Loucy (cell line): ENCODE data around the gene LPP.
A peak's percentile ranks its signal among the peaks of the same experiment; 100 is the strongest.

Source experiments
- H2AFZ ChIP-seq: fragments of 200-600 bp; sonication (generic); 2 replicates; pipeline ENCODE4 v1.6.0; 2016; ENCODE audit warnings: antibody characterized with exemption, mild to moderate bottlenecking, low read length, moderate library complexity
- H3F3A ChIP-seq: fragments of 200-600 bp; 2 replicates; pipeline ENCODE4 v1.6.0; 2016; ENCODE audit warnings: antibody characterized with exemption, low read depth, mild to moderate bottlenecking
- H3K27me3 ChIP-seq: fragments of 200-600 bp; sonication (generic); 2 replicates; pipeline ENCODE4 v1.6.1; 2014; ENCODE audit warnings: low read length, mild to moderate bottlenecking; ENCODE audit not compliant: insufficient read depth, poor library complexity, severe bottlenecking
- H3K36me3 ChIP-seq: fragments of 200-600 bp; sonication (generic); 2 replicates; pipeline ENCODE4 v1.6.1; 2016; ENCODE audit warnings: low read length; ENCODE audit not compliant: insufficient read depth
- H3K4me1 ChIP-seq: fragments of 200-600 bp; sonication (generic); 2 replicates; pipeline ENCODE4 v1.5.1; 2014; ENCODE audit warnings: low read length, mild to moderate bottlenecking; ENCODE audit not compliant: insufficient read depth, poor library complexity, severe bottlenecking
- H3K4me2 ChIP-seq: fragments of 200-600 bp; sonication (generic); 2 replicates; pipeline ENCODE4 v1.6.0; 2014; ENCODE audit warnings: antibody characterized with exemption, low read length, low read depth, mild to moderate bottlenecking; ENCODE audit not compliant: poor library complexity, severe bottlenecking
- H3K4me3 ChIP-seq: fragments of 200-600 bp; sonication (generic); 2 replicates; pipeline ENCODE4 v1.5.1; 2014; ENCODE audit warnings: low read length, mild to moderate bottlenecking, mixed read lengths; ENCODE audit not compliant: poor library complexity, severe bottlenecking
- H3K79me2 ChIP-seq: fragments of 200-600 bp; sonication (generic); 2 replicates; pipeline ENCODE4 v1.6.1; 2014; ENCODE audit warnings: low read length; ENCODE audit not compliant: insufficient read depth
- H3K9ac ChIP-seq: fragments of 200-600 bp; sonication (generic); 2 replicates; pipeline ENCODE4 v1.6.0; 2014; ENCODE audit warnings: mild to moderate bottlenecking, low read depth, low read length, moderate library complexity; ENCODE audit not compliant: poor library complexity, severe bottlenecking
- H3K9me2 ChIP-seq: fragments of 200-600 bp; sonication (generic); replicated peaks from 2 replicates; pipeline ENCODE4 v1.6.1; 2016; ENCODE audit warnings: low read depth, low read length, mixed read lengths
- H3K9me3 ChIP-seq: fragments of 200-600 bp; sonication (generic); 2 replicates; pipeline ENCODE4 v1.6.1; 2014; ENCODE audit warnings: mild to moderate bottlenecking, antibody characterized with exemption, low read length, low read depth; ENCODE audit not compliant: insufficient read depth
- H4K20me1 ChIP-seq: fragments of 200-600 bp; sonication (generic); 2 replicates; pipeline ENCODE4 v1.6.0; 2014; ENCODE audit warnings: antibody characterized with exemption, low read length, mild to moderate bottlenecking; ENCODE audit not compliant: insufficient read depth, poor library complexity, severe bottlenecking
- EZH2phosphoT487 ChIP-seq: fragments of 200-600 bp; IDR thresholded peaks from 2 replicates; pipeline ENCODE4 v1.6.1; 2018; ENCODE audit warnings: antibody characterized with exemption, mild to moderate bottlenecking, moderate library complexity, borderline replicate concordance
- TF ChIP-seq, protein P1 (sequence below): fragments of 200-600 bp; sonication (generic); conservative IDR thresholded peaks from 2 replicates; pipeline ENCODE4 v1.5.1; 2014; ENCODE audit warnings: mild to moderate bottlenecking, antibody characterized with exemption, low read length

Gene LPP

DNA sequence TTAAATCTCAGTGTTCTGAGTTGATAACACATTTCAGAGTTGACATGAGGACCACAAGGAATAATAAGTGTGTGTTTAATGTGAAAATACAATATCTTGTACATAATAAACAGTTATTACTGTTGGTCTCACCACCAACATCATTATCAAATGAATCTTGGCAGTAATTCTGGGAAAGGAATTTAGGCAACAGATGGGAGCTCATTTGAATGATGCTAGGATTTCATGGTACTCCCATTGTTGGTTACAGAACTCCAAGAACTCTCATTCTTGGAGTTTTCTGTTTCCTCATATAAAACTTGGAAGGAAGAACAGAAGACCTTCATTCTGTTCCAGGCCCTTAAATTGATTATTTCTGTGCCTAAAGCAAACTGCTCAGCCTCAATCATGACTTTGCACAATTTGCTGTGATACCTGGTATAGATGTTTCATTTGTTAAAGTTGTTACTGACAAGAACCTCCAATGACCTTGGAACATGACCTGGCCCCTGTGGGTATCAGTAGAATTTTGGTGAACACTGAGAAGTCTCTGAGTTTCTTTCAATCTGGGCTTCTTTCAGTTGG, 385.8 kb downstream of the LPP start:
- Histone ChIP-seq H4K20me1 (no peaks in the 10 kb centered on the region), H3K4me3 (no peak overlapping the region), H3K36me3 (no peaks in the 10 kb centered on the region), H3K4me2 (no peak overlapping the region), H3K79me2 (no peaks in the 10 kb centered on the region), H3K27me3 (no peaks in the 10 kb centered on the region), H2AFZ (no peak overlapping the region), H3K9me3 (no peaks in the 10 kb centered on the region), H3K4me1 (peaks cover 7% of the 10 kb centered on the region), H3F3A (no peaks in the 10 kb centered on the region), H3K9me2 (no peaks in the 10 kb centered on the region), H3K9ac (no peak overlapping the region)
- TF ChIP-seq, protein P1, sequence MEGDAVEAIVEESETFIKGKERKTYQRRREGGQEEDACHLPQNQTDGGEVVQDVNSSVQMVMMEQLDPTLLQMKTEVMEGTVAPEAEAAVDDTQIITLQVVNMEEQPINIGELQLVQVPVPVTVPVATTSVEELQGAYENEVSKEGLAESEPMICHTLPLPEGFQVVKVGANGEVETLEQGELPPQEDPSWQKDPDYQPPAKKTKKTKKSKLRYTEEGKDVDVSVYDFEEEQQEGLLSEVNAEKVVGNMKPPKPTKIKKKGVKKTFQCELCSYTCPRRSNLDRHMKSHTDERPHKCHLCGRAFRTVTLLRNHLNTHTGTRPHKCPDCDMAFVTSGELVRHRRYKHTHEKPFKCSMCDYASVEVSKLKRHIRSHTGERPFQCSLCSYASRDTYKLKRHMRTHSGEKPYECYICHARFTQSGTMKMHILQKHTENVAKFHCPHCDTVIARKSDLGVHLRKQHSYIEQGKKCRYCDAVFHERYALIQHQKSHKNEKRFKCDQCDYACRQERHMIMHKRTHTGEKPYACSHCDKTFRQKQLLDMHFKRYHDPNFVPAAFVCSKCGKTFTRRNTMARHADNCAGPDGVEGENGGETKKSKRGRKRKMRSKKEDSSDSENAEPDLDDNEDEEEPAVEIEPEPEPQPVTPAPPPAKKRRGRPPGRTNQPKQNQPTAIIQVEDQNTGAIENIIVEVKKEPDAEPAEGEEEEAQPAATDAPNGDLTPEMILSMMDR: no peak
- no peak for TF ChIP-seq EZH2phosphoT487

- Histone ChIP-seq H3K79me2 (no peaks in the 10 kb centered on the region), H2AFZ (no peak overlapping the region), H3K9ac (no peak overlapping the region), H3K9me3 (no peaks in the 10 kb centered on the region), H3K4me3 (no peak overlapping the region), H3K4me1 (peaks cover 7% of the 10 kb centered on the region), H3F3A (no peaks in the 10 kb centered on the region), H3K36me3 (no peaks in the 10 kb centered on the region), H4K20me1 (no peaks in the 10 kb centered on the region), H3K9me2 (no peaks in the 10 kb centered on the region), H3K27me3 (no peaks in the 10 kb centered on the region), H3K4me2 (peak overlapping the region; percentile 4)
- TF ChIP-seq, protein P1: no peak
- no peak for TF ChIP-seq EZH2phosphoT487
Measured at GRCh38 chr3:188542196-188542595, 388.2 kb downstream of the LPP start.

- H3F3A ChIP-seq: no peaks in the 10 kb centered on the region
- H3K9ac ChIP-seq: no peak overlapping the region
- no peaks in the 10 kb centered on the region for H3K79me2 ChIP-seq
- H3K36me3 ChIP-seq: no peaks in the 10 kb centered on the region
- TF ChIP-seq, protein P1: no peak
- TF ChIP-seq EZH2phosphoT487: no peak
- peaks cover 7% of the 10 kb centered on the region for H3K4me1 ChIP-seq
- H3K27me3 ChIP-seq: no peaks in the 10 kb centered on the region
- H2AFZ ChIP-seq: no peak overlapping the region
- H3K9me3 ChIP-seq: no peaks in the 10 kb centered on the region
- no peaks in the 10 kb centered on the region for H4K20me1 ChIP-seq
- no peaks in the 10 kb centered on the region for H3K9me2 ChIP-seq
- H3K4me3 ChIP-seq: no peak overlapping the region
- H3K4me2 ChIP-seq: no peak overlapping the region
Measured at GRCh38 chr3:188544012-188544411, 390.1 kb downstream of the LPP start.
